NCI-H345 treated with DMSO at 0.1 percent for 48 hours (cell line): Measurements from ENCODE around the gene MSMB.
A peak's percentile ranks its signal among the peaks of the same experiment; 100 is the strongest.

ENCODE experiments used
- DNase-seq: peaks from one replicate; lab custom pipeline; 2025; ENCODE audit not compliant: unreplicated experiment; lab: John Stamatoyannopoulos, UW

Gene MSMB

GRCh38 chr10:46035923-46036849, 9.9 kb downstream of the MSMB start:
- no peak for DNase-seq

DNA sequence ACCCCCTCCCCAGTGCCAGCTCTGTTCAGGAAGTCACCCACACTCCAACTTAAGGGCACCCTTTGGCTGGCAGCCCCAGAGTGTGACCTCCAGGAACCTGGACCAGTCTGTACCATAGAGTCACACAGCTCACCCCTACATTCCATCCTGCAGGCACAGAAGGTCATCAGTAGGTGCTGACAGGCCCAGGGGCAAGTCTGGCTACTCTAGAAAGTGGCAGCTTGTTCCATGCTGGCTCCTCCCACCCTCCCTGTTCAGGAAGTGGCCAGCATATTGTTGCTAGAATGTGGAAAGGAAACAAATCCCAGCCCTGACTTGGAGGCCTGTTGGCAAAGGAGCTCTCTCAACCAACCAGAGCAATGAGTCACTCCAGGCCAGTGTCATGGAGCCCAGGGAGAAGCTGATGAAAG, 12.5 kb downstream of the MSMB start:
- DNase-seq, result no peak

DNA sequence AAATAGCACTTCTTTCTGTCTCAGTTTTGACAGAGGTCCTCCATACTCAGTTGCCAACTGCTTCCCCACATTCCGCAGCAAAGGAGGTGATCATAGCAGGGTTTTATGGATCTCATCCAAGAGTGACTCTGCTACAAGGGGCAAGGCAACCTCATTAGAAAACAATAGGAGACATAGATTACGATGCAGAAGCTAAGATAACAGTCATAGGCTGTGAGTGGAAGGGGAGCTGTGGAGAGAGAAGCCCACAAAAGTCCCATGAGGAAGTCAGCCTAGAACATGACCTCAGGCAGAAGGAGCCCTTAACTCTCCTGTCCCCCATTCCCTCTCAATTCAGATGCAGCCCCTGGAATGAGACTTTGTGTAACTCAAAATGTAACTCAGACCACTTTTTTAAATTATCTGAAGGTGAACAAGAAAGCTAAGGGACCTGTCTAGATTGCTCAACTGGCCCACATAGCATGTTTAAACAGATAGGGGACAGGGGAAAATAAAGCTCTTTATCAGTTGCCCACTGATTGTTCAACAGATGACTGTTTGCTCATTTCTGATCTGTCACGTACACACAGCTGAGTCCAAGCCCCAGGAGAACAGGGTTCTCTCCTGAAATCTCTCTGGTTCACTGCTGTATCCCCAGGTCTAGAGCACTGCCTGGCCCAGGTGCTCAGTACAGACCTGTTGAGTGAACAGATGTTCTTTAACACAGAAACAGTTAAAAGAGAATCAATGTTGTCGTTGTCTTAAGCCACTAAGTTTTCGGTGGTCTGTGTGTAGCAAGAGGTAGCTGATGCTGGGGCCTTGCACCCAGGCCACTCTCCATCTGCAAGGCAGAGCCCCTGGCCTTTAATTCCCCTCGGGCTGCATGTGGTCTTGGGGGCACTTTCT, 14.2 kb downstream of the MSMB start:
- DNase-seq, result no peak

- DNase-seq, result peak; percentile 87
Observed at GRCh38 chr10:46030091-46030937, 15.8 kb downstream of the MSMB start, which contains the start of gene NCOA4. Gene NCOA4, minus strand, starts transcription at chr10:46030623. Its CDS starts 13,943 bp downstream, at chr10:46016680.

DNA sequence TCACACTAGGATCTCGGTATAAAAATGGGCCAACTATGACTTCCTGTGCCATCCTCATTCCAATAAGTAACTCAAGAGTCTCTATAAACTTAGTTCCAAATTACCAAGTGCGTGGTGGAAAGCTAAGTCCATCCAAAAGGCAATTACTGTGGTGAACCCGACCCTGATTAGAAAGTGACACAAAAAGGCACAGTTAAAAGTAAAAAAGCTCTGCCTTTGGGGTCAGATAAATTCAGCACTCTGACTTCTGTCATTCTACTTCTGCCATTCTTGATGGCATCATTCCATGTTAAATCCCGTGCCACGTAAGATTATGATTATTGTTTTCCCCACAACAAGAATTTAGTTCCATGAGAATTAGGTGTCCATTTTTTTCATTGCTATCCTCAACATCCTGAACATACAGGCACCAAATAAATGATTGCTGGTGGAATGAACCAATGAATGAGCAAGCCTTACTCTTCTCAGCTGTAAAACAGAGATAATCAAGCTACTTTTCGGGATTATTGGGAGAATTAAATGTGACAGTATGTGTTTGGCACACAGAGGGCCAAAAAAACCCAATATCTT, 16.5 kb downstream of the MSMB start:
- no peak for DNase-seq

- no peak for DNase-seq
Observed at GRCh38 chr10:46028584-46029460, 17.2 kb downstream of the MSMB start.

GRCh38 chr10:46026106-46026505, 20.0 kb downstream of the MSMB start:
- DNase-seq, result no peak

- no peak for DNase-seq
Observed at GRCh38 chr10:46025406-46025805, 20.7 kb downstream of the MSMB start.

DNA sequence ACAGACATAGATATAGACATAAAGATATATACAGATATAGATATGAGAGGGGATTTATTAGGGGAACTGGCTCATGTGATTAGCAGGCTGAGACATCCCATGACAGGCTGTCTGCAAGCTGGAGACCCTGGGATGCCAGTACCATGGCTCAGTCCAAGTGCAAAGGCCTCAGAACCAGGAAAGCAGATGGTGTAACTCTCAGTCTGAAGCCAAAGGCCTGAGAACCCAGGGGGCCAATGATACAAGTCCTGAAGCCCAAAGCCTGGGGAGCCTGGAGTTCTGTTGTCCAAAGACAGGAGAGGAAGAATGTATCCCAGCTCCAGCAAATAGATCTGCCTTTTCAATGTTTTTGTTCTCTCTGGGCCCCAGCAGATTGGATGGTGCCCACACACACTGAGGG, 21.1 kb downstream of the MSMB start:
- DNase-seq, result no peak

DNA sequence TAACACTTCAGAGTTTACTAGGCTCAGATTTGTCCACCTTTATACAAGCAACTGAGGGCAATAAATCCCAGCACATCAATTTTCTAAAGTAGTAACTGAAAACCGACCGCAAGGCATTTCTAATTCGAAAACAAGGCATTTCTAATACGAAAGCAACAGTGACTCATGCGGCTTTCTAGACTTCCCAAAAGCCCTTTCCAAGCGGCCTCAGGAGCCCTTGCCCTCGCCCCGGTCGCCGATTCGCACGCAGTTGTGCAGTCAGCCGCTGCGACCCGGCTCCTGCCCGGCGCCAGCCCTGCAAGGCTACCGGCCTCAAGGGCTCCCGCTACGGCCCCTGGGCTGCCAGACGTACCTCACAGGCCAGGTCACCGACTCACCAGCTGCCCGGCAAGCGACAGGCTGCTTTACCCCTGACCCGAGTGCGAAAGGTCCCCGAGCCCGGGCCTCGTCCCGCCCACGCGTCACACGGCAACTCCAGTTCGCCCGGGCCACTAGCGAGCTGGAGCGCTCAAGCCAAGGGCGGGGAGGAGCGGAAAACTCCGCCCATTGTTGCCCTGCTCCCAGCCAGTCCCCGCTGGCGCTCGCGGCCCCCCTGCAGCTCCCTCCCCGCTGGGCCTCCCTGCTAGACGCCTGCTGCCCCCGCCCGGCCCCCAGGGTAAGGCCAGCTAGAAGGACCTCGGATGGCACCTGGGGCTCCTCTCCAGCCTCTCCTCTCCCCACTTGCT, 22.9 kb downstream of the MSMB start:
- peak; percentile 61 for DNase-seq

DNA sequence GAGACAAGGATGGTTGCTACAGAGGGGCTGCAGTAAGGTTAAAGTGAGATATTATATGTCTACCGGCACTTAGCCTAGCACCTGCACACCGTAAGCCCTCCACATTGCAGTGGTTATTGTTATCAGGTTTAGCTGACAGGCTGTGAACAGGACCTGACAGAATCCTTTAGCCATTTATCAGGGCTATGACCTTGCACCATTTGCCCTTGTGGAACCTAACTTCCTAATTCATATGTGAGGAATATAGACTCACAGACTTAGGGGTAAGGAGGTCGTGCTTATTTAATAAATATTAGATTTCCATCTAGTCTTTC, 25.8 kb downstream of the MSMB start:
- no peak for DNase-seq

GRCh38 chr10:46019569-46020343, 26.3 kb downstream of the MSMB start:
- DNase-seq, result no peak

DNA sequence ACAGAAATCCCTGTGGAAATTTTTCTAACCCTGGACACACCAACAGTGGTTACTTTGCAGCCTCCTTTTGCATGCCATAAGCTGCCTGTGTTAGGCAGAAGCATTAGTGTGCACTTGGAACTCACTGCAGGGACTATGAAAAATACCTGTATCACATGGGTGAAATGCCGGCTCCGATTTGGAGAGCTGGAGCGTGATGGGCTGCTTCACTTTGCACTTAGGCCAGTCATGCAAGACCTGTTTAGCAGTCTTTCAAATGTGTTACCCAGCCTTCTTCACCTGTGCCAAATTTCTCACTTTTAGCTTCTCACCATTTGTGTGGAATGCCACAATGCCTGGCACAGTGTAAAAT, 26.9 kb downstream of the MSMB start:
- DNase-seq, result no peak

DNA sequence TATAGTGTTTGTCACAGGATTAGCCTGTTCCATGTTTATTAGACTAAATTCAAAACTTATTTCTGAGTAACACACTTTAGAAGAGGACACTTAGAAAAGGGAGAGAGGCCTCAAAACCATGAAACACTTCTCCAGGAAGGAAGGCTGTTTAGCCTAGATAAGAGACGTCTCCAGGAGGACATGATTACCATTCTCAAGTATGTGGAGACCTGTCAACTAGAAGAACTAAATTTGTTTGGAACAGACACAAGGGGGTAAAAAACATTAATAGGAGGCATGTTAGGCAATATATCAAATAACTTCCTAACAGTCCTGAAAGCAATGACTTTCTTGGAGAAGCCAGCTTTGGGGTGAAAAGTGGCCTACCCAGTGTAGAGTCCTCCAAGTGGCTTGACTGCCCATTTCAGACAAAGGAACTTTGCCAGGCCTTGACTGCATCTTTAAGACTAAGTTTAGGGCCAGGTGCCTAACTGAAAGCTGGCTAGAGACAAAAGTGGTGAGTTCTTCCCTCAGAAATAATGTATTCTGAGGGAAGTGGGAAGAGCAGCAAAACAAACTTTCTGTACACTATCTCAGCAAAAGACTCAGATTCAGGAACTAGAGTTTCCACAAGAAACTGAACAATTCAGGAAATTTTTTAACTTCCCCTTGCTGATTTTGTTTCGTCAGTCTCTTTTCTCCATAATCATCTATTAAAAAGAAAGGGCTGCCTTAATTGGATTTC, 27.5 kb downstream of the MSMB start:
- no peak for DNase-seq

DNA sequence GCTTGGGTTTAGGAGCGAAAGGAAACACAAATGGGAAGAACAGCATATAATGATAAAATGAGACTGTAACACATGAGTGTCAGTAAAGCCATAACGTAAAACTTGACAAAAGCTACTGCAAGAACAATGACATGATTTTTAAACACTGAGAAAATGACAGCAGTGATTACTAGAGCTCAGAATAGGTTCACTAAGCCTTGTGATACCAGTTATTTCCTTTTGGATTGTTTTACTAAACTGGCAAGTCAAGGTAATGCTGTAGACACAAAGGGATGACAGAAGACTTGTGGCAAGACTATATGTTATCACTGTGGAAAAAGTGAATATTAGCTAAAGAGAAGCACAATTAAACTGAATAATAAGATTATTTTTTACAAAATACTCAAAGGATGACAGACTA, 28.3 kb downstream of the MSMB start:
- DNase-seq, result no peak

DNA sequence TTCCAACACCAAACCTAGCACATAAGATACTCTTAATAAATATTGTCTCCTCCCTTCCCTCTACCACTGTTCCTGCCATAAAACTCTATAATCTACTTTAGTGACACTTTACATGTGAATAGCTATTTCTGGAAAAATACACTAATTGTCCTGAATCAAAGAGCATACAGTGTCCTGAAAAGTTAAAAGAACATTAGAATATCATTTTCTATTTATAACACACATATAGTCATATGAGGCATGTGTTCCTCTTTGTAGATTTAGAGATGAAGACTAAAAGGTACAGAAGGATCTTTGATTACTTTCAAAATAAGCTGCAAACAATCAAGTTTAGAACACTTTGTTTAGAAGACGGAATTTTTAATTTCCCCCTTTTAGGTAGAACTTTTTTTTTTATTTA, 29.3 kb downstream of the MSMB start:
- no peak for DNase-seq

- DNase-seq, result no peak
Observed at GRCh38 chr10:46016190-46016589, 29.9 kb downstream of the MSMB start.
